Measurements from ENCODE around the gene RPL11.
"Not testable (repeated sequence)": the region's sequence is repeated elsewhere in the genome, so short reads cannot be mapped to it uniquely, and the experiment has no call there.

Gene RPL11

DNA sequence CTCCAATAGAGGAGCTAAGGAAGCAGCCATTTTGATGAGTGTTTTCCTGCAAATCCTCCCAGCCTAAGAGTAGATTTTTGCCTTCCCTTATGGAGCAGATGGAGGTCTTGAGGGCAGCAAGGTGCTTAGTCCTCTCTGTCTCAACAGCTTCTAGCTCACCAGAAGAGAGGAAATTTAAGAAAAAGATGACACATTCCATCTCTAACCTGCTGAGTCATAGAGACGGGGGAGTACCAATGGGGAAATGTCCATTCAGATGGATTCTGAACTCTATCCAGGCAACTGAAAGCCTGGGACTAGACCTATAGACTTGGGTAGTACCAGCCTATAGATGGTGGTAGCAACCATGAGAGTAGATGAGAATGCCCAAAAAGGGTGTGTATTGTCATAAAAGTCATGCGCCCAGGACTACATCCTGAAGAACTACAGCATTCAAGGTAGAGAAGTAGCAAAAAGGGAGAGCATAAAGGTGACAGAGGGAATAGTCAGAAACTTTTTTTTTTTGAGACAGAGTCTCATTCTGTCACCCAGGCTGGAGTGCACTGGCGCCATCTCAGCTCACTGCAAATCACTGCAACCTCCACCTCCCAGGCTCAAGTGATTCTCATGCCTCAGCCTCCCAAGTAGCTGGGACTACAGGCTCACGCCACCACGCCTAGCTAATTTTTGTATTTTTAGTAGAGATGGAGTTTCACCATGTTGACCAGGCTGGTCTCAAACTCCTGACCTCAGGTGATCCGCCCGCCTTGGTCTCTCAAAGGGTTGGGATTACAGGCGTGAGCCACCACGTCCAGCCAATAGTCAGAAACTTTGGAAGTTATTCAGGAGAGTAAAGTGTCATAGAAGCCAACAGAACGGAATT, 41.0 kb downstream of the RPL11 start:
- DNase-seq (ENCODE audit: low read depth in 2 of 2): no peak

- not testable (repeated sequence) for DNase-seq (ENCODE audit: low read depth in 2 of 2)
Measured at GRCh38 chr1:23733281-23733680, 41.7 kb downstream of the RPL11 start.

DNA sequence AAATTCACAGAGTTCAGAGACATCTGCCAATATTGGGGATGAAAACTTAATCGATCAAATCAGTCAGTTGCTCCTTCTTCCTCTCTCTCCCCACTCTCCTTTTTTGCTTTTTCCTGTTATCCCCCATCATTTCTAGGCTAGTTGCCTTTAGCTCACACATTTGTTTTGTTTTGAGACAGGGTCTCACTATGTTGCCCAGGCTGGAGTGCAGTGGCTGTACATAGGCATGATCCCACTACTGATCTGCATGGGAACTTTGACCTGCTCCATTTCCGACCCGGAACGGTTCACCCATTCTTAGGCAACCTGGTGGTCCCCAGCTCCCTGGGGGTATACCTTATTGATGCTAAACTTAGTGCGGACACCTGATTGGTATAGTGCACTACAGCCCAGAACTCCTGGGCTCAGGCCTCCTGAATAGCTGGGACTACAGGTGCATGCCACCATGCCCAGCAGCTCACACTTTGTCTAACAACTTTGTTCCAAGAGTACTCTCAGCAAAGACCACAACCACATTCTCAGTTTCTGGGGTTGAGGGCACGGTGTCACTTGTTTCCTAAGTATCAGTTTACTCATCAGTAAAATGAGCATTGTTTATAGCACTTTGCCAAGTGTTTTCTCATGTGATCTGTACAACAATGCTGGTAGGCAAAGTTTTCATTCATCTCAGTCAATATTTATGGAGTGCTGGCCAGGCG, 45.0 kb downstream of the RPL11 start:
- no peak for DNase-seq (ENCODE audit: low read depth in 2 of 2)

- no peak for DNase-seq (ENCODE audit: low read depth in 2 of 2)
Measured at GRCh38 chr1:23741609-23742008, 50.0 kb downstream of the RPL11 start.

- no peak for DNase-seq (ENCODE audit: low read depth in 2 of 2)
Measured at GRCh38 chr1:23742670-23743286, 51.2 kb downstream of the RPL11 start.

- peak in 1 of 2 experiments; percentile 28 for DNase-seq (ENCODE audit: low read depth in 2 of 2)
Measured at GRCh38 chr1:23743287-23744152, 51.9 kb downstream of the RPL11 start, which contains the start of gene ELOA. ELOA (plus strand) TSS chr1:23743471; CDS start chr1:23743504, 33 bp downstream.

GRCh38 chr1:23745515-23745914, 53.9 kb downstream of the RPL11 start:
- DNase-seq (ENCODE audit: low read depth in 2 of 2): no peak

Data from fibroblast of skin of left quadriceps (primary cell).